Natural killer cell (primary cell): Measurements from ENCODE around the gene ABHD3. TPM values are rescaled to one million over a fixed set of nuclear protein-coding genes. Genes with fewer than 3 reads are reported as not detected.

ENCODE experiments used
- ATAC-seq, 3 donors: fragments of 150-1000 bp in 2 of 3; fragments of 200-7000 bp in 1 of 3; cut with Tn5 transposase; 1 replicate in 1 of 3; 2 replicates in 2 of 3; pipeline ENCODE4 v1.10.0; 2021; ENCODE audit warnings: mild to moderate bottlenecking in 2 of 3, moderate library complexity in 2 of 3
- DNase-seq, 2 donors: peaks; one replicate each; pipeline versions ENCODE4 v3.0.0 to v3.0.0-alpha.2; 2013 to 2021; ENCODE audit warnings: mixed read lengths in 1 of 2
- H3K27ac ChIP-seq: one replicate; pipeline ENCODE4 v1.5.1; 2013; ENCODE audit warnings: mild to moderate bottlenecking, low read length
- H3K27me3 ChIP-seq: one replicate; pipeline ENCODE4 v1.6.1; 2013; ENCODE audit warnings: low read length; ENCODE audit not compliant: control insufficient read depth, insufficient read depth
- H3K36me3 ChIP-seq: one replicate; pipeline ENCODE4 v1.6.1; 2013; ENCODE audit warnings: low read length; ENCODE audit not compliant: control insufficient read depth, insufficient read depth
- H3K4me1 ChIP-seq: one replicate; pipeline ENCODE4 v1.6.1; 2013; ENCODE audit warnings: low read length; ENCODE audit not compliant: control insufficient read depth, insufficient read depth
- H3K4me3 ChIP-seq: one replicate; pipeline ENCODE4 v1.5.1; 2013; ENCODE audit warnings: low read length
- H3K9me3 ChIP-seq: one replicate; pipeline ENCODE4 v1.6.1; 2013; ENCODE audit warnings: low read length; ENCODE audit not compliant: control insufficient read depth, insufficient read depth
- H3K27ac Mint-ChIP-seq, 2 donors: one replicate each; pipeline ENCODE4 v1.8.0; 2022; ENCODE audit warnings: mild to moderate bottlenecking in 2 of 2, mixed read lengths in 2 of 2, moderate library complexity in 1 of 2
- H3K27me3 Mint-ChIP-seq, 2 donors: one replicate each; pipeline ENCODE4 v1.8.0; 2022; ENCODE audit warnings: low read depth in 2 of 2, mixed read lengths in 2 of 2
- H3K36me3 Mint-ChIP-seq: one replicate; pipeline ENCODE4 v1.8.0; 2022; ENCODE audit warnings: mixed read lengths
- H3K4me1 Mint-ChIP-seq, 2 donors: one replicate each; pipeline ENCODE4 v1.8.0; 2022; ENCODE audit warnings: mixed read lengths in 2 of 2
- H3K4me3 Mint-ChIP-seq: one replicate; pipeline ENCODE4 v1.8.0; 2022; ENCODE audit warnings: mild to moderate bottlenecking, moderate library complexity, mixed read lengths
- H3K9me3 Mint-ChIP-seq, 2 donors: one replicate each; pipeline ENCODE4 v1.8.0; 2022; ENCODE audit warnings: mixed read lengths in 2 of 2
- CTCF ChIP-seq: fragments of 200-600 bp; IDR thresholded peaks from one replicate; pipeline ENCODE4 v1.8.0; 2022; ENCODE audit warnings: antibody characterized with exemption
- WGBS: methylation state at CpG from one replicate; pipeline ENCODE4 v1.1.7; 2013; ENCODE audit warnings: missing lambda C conversion rate; ENCODE audit not compliant: insufficient coverage; 5-methylcytosine and 5-hydroxymethylcytosine counted together
- intact Hi-C: fragments of 100-400 bp; cut with micrococcal nuclease; formaldehyde crosslinking; loops from one replicate; pipeline ENCODE4 v1.14.2; 2022
- total RNA-seq, 4 donors: library from RNA; stranded (reverse); fragments of 120-200 nt in 1 of 4; gene quantifications; one replicate each; pipeline versions ENCODE4 v1.2.3 to v1.2.4, GENCODE V29; 2013 to 2022

ABHD3 gene
- total RNA-seq, 3 donors from 2014 or later (not counting 1 experiment from before 2014, with no cell fraction given): 39.9 to 47.3 (median 45.0) TPM

GRCh38 chr18:21745231-21745630 lies 40.7 kb upstream of the ABHD3 start:
- Mint-ChIP-seq H3K4me3 (no peak overlapping the region), H3K4me1 (peaks cover 43 to 50% of the 10 kb centered on the region in 2 donors), H3K27me3 (no peaks in the 10 kb centered on the region), H3K36me3 (no peaks in the 10 kb centered on the region), H3K9me3 (no peaks in the 10 kb centered on the region), H3K27ac (no peak overlapping the region)
- H3K9me3 ChIP-seq: no peaks in the 10 kb centered on the region
- DNase-seq: peak in 1 of 2 donors; percentile 46
- 92% methylated on average over 4 of the region's 5 CpGs for WGBS
- no peak for TF ChIP-seq CTCF
- H3K27me3 ChIP-seq: no peaks in the 10 kb centered on the region
- H3K4me3 ChIP-seq: no peak overlapping the region
- no peak overlapping the region for H3K27ac ChIP-seq
- intact Hi-C loops: no loop called here
- no peaks in the 10 kb centered on the region for H3K36me3 ChIP-seq
- ATAC-seq: no peak
- peaks cover 10% of the 10 kb centered on the region for H3K4me1 ChIP-seq

GRCh38 chr18:21743166-21743832 lies 38.7 kb upstream of the ABHD3 start:
- Histone ChIP-seq H3K27me3 (no peaks in the 10 kb centered on the region), H3K4me3 (no peak overlapping the region), H3K27ac (no peak overlapping the region), H3K36me3 (no peaks in the 10 kb centered on the region), H3K4me1 (peaks cover 10% of the 10 kb centered on the region), H3K9me3 (no peaks in the 10 kb centered on the region)
- intact Hi-C loops: no loop called here
- Mint-ChIP-seq H3K36me3 (no peaks in the 10 kb centered on the region), H3K27me3 (peaks cover 0 to under 1% of the 10 kb centered on the region in 2 donors), H3K9me3 (no peaks in the 10 kb centered on the region), H3K4me3 (peak overlapping the region; percentile 55), H3K27ac (peak overlapping the region in 1 of 2 donors; percentile 44), H3K4me1 (peaks cover 48 to 52% of the 10 kb centered on the region in 2 donors)
- no peak for TF ChIP-seq CTCF
- WGBS: 22% methylated on average over 2 of the region's 7 CpGs
- ATAC-seq (no peak), DNase-seq (peak in 1 of 2 donors; percentile 31)

- TF ChIP-seq CTCF: no peak
- DNase-seq (peak in 1 of 2 donors; percentile 8), ATAC-seq (no peak)
- no peaks in the 10 kb centered on the region for H3K36me3 Mint-ChIP-seq
- intact Hi-C loops: no loop called here
- H3K27me3 Mint-ChIP-seq: peaks cover 0 to 3% of the 10 kb centered on the region in 2 donors
- H3K9me3 Mint-ChIP-seq: no peaks in the 10 kb centered on the region
- H3K4me1 Mint-ChIP-seq: peaks cover 41 to 43% of the 10 kb centered on the region in 2 donors
- Histone ChIP-seq H3K36me3 (no peaks in the 10 kb centered on the region), H3K27ac (no peak overlapping the region), H3K9me3 (no peaks in the 10 kb centered on the region), H3K27me3 (no peaks in the 10 kb centered on the region), H3K4me3 (no peak overlapping the region), H3K4me1 (peaks cover 10% of the 10 kb centered on the region)
- WGBS: 73% methylated on average over 4 of the region's 5 CpGs
- peak overlapping the region; percentile 73 to 77 for H3K27ac Mint-ChIP-seq
- H3K4me3 Mint-ChIP-seq: peak overlapping the region; percentile 75
Measured at GRCh38 chr18:21742315-21742687, 37.7 kb upstream of the ABHD3 start.
